Measurements from ENCODE around the gene HEMGN.
"Not testable (repeated sequence)": the region's sequence is repeated elsewhere in the genome, so short reads cannot be mapped to it uniquely, and the experiment has no call there.

Gene HEMGN

DNA sequence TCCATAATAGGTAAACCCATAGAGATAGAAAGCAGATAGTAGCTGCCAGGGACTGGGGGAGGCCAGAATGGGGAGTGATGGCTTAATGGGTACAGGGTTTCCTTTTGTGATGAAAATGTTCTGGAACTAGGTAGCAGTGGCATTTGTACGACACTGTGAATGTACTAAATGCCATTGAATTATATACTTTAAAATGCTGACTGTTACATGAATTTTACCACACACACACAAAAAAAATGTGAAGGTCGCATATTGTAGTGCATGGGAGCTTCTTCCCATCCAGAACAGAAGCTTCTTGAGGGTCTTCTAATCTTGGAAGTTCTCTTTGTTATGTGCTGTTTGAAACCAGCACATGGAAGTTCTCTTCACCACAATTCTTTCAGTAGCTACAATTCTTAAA, 25.3 kb upstream of the HEMGN start:
- DNase-seq, result no peak

DNA sequence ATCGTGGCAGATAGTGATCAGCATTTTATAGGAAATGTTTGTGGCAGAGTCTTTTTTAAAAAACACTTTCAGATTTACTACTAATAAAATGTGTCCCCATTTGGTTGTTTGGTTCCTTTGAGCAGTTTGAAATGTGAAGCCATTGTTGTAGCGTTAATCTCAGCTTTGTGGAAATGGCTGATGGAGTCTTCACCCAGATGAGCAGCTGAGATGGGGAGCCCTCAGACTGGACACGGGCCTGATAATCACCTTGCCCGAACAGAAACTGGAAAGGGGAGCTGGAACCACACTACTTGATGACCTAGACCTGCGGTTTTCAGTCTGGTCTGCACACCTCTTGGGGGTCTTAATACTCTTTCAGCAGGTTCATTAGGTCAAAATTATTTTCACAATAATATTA, 24.6 kb upstream of the HEMGN start:
- DNase-seq, result no peak

DNA sequence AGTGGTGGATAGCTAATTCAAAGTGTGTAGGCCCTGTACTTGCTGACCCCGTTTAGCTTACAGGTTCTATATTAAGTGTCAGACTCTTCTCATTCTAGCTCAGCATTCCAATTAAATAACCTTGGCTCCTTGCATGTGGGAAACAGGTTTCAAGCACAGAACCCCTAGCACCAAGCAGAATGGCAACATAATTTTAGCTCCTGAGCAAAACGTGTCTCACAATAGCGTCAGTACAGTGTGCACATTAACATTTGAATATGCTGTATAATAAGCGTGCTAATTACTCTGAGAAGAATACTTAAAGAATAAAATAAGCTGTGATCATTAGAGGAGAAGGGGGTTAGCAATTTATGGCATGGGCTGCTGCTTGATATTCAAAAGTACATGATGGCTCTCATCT, 24.2 kb upstream of the HEMGN start:
- no peak for DNase-seq

DNA sequence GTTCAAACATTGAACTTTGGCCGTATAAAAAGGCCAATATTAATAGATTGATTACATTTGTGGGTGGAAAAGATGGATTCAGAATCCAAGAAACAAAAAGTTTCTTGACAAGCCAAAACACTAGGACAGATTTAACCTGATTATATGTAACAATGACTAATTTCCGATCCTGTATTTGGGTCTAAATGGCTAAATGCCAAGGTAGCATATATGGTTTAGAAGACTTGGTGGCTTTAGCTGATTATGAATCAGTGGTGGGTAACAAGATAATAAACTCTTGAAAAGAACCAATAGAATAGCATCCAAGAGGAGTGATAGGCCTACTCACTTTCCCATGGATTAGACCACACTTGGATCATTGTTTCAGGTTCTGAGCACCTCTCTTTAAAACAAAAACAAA, 23.4 kb upstream of the HEMGN start:
- DNase-seq, result no peak

DNA sequence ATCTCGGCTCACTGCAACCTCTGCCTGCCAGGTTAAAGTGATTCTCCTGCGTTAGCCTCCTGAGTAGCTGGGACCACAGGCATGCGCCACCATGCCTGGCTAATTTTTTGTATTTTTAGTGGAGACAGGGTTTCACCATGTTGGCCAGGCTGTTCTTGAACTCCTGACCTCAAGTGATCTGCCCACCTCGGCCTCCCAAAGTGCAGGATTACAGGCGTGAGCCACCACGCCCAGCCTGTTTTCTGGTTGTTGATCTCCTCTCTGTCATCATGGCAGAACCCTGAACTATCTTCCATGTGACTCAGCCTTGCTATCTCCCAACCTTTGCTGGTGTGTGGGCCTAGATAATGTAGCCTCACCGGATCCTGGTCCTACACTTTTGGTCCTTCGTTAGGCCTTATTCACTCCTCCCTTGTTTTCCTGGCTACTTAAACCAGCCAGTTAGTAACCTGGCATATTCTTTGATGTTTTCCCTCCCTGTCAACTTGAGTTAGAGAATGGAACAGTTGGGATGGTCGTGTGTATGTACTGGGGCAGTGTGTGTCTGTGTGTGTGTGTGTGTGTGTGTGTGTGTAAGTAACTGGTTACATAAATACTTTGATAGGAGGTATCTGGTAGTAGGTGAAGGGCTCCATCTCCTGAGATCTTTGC, 22.8 kb upstream of the HEMGN start:
- DNase-seq, result not testable (repeated sequence)

DNA sequence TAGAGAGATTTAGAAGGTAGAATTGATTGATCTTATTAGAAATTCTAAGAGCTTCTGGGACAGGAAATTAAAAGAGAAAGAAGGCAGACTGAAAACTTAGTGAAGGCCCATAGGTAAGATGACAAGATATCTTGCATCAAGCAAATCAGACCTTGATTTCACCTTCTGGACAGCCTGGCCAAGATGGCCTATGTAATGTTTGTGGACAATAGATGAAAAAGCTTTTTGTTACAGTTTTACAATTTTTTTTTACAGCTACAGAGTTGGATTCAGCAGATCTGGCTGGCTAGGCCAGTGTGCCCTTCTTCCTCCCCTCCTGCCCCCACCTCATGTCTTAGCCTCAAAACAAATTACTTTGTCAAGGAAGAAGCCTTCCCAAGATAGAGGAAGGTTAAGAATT, 21.6 kb upstream of the HEMGN start:
- no peak for DNase-seq

DNA sequence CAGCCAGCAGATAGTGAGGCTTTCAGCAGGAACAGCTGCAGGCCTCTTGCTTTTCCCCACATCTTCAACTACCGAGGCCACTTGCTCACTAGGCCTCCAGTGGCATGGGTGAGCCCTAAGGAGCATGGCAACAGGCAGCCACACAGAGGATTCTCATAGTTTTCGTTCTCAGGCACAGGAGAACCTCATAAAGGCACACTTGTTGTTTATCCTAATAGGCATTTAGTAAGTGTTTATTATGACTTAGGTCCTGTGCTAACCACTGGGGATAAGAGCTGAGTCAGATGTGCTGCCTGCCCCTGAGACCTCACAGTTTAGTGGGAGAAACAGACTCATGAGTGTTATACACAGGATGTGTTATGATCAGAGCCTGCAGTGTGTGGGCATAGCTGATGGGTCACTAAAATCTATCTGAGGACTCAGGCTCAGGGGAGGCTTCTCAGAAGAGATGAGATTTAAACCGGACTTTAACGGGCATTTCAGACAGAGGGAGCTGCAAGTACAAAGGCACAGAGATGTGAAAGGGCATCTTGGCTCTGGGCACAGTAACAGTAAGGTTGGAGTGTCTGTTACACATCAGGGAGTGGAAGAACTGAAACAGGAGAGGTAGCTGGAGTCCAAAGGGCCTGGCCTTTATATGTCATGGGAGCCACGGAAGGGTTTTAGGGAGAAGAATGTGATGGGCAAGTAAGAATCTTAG, 21.0 kb upstream of the HEMGN start:
- no peak for DNase-seq

DNA sequence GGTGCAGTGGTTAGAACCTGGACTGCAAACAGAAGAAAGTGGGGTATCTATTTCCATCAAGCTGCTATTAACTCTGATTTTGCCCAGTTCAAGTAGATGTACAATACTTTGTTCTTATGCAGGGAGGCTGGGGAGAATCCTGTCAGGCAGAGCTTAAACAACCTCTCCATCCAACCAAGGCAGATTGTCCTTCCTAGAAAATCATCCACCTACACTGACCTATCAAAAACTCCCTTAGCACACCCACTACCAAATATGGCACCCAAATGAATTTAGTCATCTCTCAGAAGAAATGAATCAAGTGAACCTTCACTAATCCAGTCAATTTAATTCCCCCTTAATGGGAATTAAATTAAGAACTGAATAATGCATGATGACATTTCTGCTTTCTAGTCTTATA, 18.4 kb upstream of the HEMGN start:
- peak in 1 of 2 donors; percentile 3 for DNase-seq

DNA sequence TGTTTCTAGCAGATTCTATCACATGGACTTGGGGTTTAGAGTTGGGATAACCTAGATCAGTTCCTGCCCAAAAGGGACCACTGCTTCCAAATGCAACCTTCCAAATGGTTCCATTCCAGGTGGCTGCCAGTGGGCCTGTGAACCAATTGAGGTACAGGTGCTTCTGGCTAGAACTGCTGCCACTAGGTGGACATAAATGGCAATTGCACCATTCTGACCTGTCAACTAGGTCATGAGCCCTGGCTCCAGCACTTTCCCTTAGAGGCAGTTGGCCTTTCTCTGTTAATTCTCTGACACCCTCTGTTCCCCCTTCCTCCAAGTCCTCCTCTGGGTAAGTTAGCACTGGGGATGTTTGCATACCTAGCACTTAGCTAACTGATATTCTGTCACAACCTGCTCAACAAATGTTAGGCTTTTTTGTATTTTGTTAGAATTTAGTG, 16.6 kb upstream of the HEMGN start:
- DNase-seq, result peak; percentile 7 to 17

DNA sequence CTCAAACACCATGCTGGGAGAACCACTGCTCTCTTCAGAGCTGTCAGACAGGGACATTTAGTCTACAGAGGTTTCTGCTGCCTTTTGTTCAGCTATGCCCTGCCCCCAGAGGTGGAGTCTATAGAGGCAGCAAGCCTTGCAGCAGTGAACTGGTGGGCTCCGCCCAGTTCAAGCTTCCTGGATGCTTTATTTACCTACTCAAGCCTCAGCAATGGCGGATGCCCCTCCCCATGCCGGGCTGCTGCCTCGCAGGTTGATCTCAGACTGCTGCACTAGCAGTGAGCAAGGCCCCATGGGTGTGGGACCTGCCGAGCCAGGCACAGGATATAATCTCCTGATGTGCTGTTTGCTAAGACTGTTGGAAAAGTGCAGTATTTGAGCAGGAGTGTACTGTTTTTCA, 12.9 kb upstream of the HEMGN start:
- DNase-seq, result not testable (repeated sequence)

DNA sequence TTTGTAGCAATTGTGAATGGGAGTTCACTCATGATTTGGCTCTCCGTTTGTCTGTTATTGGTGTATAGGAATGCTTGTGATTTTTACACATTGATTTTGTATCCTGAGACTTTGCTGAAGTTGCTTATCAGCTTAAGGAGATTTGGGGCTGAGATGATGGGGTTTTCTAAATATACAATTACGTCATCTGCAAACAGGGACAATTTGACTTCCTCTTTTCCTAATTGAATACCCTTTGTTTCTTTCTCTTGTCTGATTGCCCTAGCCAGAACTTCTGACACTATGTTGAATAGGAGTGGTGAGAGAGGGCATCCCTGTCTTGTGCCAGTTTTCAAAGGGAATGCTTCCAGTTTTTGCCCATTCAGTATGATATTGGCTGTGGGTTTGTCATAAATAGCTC, 9.1 kb upstream of the HEMGN start:
- not testable (repeated sequence) for DNase-seq

DNA sequence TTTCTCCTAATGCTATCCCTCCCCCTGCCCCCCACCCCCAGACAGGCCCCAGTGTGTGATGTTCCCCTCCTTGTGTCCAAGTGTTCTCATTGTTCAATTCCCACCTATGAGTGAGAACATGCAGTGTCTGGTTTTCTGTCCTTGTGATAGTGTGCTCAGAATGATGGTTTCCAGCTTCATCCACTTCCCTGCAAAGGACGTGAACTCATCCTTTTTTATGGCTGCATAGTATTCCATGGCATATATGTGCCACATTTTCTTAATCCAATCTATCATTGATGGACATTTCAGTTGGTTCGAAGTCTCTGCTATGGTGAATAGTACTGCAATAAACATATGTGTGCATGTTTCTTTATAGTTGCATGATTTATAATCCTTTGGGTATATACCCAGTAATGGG, 7.5 kb upstream of the HEMGN start:
- not testable (repeated sequence) for DNase-seq

DNA sequence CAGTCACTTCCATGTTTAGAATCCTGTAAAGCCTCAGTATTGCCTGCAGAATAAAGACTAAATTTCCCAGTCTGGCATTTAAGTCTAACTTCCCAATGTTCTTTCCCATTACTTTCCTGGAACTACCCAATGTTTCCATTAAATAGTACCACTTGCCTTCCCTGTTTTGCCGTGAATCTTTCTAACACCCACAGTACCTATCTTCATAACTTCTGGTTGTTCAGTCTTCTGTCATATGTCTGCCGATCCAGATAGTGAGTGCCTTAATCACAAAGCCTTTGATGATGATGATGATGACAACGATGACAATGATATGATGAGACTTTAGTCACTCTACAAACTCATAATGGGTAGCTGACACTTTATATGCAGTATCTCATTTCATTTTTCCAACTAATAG, 6.6 kb upstream of the HEMGN start:
- DNase-seq, result no peak

DNA sequence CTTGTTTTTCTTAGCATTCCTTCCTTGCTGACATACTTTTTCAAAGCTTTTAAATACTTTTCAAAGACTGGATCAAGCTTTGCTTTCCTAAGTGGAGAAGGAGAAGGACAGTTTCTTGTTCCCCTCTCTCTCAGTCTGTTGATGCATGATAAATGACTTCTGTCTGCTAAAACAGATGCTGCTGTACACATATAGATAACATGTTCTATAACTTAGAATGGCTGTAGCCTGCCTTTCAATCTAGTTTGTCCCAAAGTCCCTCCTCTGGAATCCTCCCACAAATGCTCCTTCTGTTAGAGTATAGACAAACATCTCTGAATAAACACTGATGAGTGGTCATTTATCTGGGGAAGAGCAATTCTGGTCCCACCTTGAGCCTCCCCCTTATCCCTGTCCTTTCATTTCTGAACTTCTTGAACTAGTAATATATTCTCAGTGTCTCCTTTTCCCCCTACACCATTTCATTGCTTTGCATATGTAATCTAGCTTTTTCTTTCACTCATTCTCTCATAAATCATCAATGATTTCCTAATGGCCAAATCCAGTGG, 5.4 kb upstream of the HEMGN start:
- no peak for DNase-seq

DNA sequence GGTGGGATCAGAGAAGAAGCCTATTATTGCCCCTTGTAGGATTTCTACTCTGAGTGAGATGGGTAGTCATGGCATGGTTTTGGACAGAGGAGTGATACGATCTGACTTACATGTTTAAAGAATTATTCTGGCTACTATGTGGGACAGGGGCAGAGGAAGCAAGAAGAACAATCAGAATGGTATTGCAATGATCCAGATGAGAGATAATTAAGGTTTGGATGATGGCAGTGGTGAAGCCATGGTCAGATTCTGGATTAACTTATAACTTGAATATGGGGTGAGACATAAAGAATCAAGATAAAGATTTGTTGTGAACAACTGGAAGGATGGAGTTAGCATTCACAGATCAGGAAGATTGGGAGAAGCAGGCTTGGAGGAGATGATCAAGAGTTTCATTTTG, 3.4 kb upstream of the HEMGN start:
- DNase-seq, result no peak

DNA sequence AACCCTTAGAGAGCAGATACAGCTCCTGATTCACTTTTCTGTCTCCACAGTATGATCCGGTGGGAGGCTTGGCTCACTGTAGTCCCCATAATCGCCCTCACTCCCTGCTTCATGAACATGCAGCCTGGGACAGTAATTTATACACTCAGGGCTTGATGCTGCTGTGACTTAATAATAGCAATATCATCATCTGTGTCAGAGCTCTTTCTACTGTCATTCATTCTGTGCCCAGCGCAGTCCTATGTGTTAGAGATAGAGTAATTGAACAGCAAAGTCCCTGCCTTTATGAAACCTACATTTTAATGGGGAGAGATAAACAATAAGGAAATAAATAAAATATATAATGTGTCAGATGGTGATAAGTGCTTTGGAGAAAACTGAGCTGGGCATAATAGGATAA, 2.8 kb upstream of the HEMGN start:
- no peak for DNase-seq

DNA sequence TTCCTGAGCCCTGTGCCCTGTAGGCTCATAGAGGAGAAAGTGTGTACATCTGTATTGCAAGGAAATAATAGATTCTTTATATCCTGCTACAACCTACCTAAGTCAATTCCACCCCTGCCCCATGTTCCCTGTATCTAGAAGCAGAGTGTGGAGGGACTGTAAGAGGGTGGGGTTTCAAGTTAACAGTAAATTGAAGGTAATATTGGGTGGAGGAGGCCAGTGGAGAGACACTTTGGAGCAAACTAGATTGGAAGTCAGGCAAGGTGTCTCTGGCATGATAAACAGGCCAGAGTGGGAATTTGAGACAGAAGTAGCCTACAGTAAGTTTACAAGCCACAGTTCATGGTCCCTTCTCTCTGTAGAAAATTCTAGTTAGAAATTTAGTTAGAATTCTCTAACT, 2.3 kb upstream of the HEMGN start:
- DNase-seq, result no peak

DNA sequence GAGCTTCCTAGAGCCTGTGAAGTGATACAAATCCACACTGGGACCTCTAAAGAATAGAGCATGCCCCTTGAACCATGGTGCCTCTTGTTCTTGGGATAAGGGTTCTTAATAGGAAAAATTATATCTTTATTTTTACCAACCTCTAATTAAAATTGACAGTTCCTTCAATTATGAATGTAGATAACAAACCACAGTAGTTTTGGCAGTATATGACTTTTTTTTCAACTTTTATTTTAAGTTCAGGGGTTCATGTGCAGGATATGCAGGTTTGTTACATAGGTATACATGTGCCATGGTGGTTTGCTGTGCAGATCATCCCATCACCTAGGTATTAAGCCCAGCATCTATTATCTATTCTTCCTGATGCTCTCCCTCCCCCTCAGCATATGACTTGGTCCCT, 974 bp downstream of the HEMGN start:
- DNase-seq, result no peak

DNA sequence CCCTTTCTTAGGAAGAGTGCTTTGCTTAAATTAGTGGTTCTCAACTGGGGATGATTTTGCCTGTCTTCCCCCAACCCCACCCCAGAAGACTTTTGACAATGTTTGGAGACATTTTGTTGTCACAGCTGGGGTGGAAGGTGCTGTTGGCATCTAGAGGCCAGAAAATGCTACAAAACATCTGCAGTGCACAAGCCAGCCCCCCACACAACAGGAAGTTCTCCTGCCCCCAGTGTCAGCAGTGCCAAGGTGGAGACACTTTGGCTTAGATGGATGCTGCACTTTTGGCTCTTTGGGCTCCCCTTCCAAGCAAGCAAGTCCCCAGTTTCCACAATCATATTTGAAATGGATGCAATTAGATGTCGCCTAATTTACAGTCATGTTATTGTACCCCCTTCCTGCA, 2.7 kb downstream of the HEMGN start:
- DNase-seq, result no peak

DNA sequence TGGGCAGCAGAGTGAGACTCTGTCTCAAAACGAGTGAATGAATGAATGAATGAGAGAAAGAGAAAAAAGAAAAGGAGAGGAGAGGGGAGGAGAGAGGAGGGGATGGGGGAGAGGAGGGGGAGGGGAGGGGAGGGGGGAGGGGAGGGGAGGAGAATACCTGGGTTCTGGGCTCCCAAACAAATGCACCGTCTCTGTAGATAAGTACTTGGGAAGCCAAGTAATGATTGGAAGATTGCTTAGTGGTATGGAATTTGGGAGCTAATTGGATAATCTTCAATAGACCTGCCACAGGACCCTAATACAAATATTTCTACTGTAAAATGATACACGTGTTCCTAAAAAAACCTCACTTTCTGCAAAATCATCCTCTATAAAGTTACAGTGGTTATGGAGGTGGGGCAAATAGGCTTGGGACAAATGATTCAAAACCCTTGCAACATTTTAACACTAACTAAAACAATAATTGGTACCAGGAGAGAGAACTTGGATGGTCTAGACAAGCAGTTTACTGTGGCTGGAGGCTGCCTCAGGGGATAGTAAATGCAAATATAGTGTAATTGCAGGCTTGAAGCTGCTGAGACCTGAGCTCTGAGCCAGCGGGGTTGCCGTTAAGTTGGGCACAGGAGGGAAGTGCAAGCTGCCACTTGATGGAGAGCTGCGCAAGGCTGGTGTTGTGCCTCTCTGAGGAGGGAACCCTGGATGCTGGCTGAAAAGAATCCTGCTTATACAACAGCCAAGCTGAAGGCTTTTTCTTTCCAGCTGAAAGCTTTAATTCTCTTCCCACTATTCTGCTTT, 3.5 kb downstream of the HEMGN start:
- DNase-seq, result no peak

DNA sequence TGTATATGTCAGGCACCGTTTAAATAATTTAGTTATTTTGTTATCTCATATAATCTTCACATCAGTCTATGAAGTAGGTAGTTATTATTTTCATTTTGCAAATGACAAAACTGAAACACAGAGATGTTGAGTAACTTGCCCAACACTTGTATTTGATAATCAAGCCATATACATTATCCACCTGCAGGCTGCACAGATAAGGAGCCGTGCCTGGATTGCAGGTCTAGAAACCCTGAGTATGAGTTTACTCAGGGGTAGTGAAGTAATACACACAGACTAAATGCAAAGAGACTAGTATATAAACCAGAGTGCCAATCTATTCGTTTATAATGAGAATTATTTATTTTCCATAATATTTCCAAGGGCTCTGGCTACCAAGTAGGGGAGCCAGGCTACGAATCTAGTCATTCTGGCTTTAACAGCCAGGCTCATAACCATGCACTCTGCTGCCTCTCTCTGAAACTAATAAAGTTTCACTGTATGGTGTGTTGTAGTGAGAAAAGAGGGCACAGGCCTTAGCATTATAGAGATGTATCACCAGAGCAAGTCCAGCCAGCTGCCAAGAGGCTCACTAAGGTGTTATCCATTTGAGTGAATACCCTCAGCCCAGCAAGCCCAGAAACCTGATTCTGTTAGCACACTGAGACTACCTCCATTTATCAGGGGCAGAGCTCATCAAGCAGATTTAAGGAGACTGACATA, 4.5 kb downstream of the HEMGN start:
- DNase-seq, result no peak

DNA sequence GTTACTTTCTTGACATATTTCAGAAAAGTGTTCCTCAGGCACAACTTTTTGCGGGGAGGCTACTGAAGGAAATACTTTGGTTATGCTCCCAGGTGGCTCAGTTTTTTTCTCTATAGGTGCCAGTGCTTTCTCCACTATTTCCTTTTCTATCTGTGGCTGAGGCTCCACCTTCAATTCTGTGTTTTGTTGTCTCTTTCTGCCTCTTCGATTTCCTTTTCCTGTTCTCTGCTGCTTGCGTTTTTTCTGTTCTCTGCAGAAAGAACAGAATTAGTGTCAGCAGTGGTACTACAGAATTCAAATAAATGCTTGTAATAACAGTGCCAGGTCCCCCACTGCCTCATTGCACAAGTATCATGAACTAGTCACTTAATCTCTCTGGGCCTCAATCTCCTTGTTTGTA, 7.0 kb downstream of the HEMGN start:
- no peak for DNase-seq

Measured in inflammatory macrophage (primary cell).